Measurements from ENCODE around the gene FLRT2. TPM values are rescaled to one million over a fixed set of nuclear protein-coding genes. Genes with fewer than 3 reads are reported as not detected.

The FLRT2 gene
- polyA plus RNA-seq, 1 experiment, result 20.8 TPM

- TF ChIP-seq CTCF (IDR thresholded peaks at IDR 0.05; ENCODE audit: low read depth, low read length), result no peak
- no peaks in the 10 kb centered on the region for H3K9me3 ChIP-seq (ENCODE audit: control insufficient read depth, insufficient read depth, low read length)
- H3K4me3 ChIP-seq (ENCODE audit: low read depth, low read length), result no peak overlapping the region
- H3K27ac ChIP-seq (ENCODE audit: low read depth, low read length), result no peak overlapping the region
- DNase-seq (ENCODE audit: low read depth, low spot score), result no peak
- ChIA-PET CTCF (no interaction called here), POLR2A (interaction anchor here (2.1 kb wide), 1 partner anchor 10 kb away, joined by 7 read pairs; no protein-coding TSS in a partner anchor)
- H3K27me3 ChIP-seq (ENCODE audit: control insufficient read depth, insufficient read depth, low read length), result no peaks in the 10 kb centered on the region
These were observed 47.7 kb downstream of the FLRT2 start for GRCh38 chr14:85577543-85578114.

- H3K9me3 ChIP-seq (ENCODE audit: control insufficient read depth, insufficient read depth, low read length), result no peaks in the 10 kb centered on the region
- no peaks in the 10 kb centered on the region for H3K27me3 ChIP-seq (ENCODE audit: control insufficient read depth, insufficient read depth, low read length)
- H3K4me3 ChIP-seq (ENCODE audit: low read depth, low read length), result no peak overlapping the region
- no peak for TF ChIP-seq CTCF (IDR thresholded peaks at IDR 0.05; ENCODE audit: low read depth, low read length)
- no peak for DNase-seq (ENCODE audit: low read depth, low spot score)
- POLR2A ChIA-PET, result no interaction called here
- CTCF ChIA-PET, result no interaction called here
- no peak overlapping the region for H3K27ac ChIP-seq (ENCODE audit: low read depth, low read length)
These were observed 48.4 kb downstream of the FLRT2 start for GRCh38 chr14:85578357-85578756.

- H3K9me3 ChIP-seq (ENCODE audit: control insufficient read depth, insufficient read depth, low read length), result no peaks in the 10 kb centered on the region
- H3K27ac ChIP-seq (ENCODE audit: low read depth, low read length), result no peak overlapping the region
- H3K4me3 ChIP-seq (ENCODE audit: low read depth, low read length), result no peak overlapping the region
- ChIA-PET CTCF (no interaction called here), POLR2A (no interaction called here)
- DNase-seq (ENCODE audit: low read depth, low spot score), result no peak
- H3K27me3 ChIP-seq (ENCODE audit: control insufficient read depth, insufficient read depth, low read length), result no peaks in the 10 kb centered on the region
- TF ChIP-seq CTCF (IDR thresholded peaks at IDR 0.05; ENCODE audit: low read depth, low read length), result no peak
These were observed 49.0 kb downstream of the FLRT2 start for GRCh38 chr14:85578930-85579329.

- ChIA-PET POLR2A (interaction anchor here (0.7 kb wide), 1 partner anchor 162 kb away, joined by 7 read pairs; no protein-coding TSS in a partner anchor), CTCF (no interaction called here)
- DNase-seq (ENCODE audit: low read depth, low spot score), result no peak
- Histone ChIP-seq H3K9me3 (ENCODE audit: control insufficient read depth, insufficient read depth, low read length) (no peaks in the 10 kb centered on the region), H3K27me3 (ENCODE audit: control insufficient read depth, insufficient read depth, low read length) (no peaks in the 10 kb centered on the region), H3K4me3 (ENCODE audit: low read depth, low read length) (no peak overlapping the region), H3K27ac (ENCODE audit: low read depth, low read length) (no peak overlapping the region)
- no peak for TF ChIP-seq CTCF (IDR thresholded peaks at IDR 0.05; ENCODE audit: low read depth, low read length)
These were observed 50.0 kb downstream of the FLRT2 start for GRCh38 chr14:85579942-85580341.

GRCh38 chr14:85580536-85581140, 50.7 kb downstream of the FLRT2 start:
- H3K27ac ChIP-seq (ENCODE audit: low read depth, low read length), result no peak overlapping the region
- no peak for DNase-seq (ENCODE audit: low read depth, low spot score)
- no peaks in the 10 kb centered on the region for H3K27me3 ChIP-seq (ENCODE audit: control insufficient read depth, insufficient read depth, low read length)
- POLR2A ChIA-PET, result interaction anchor here (0.7 kb wide), 1 partner anchor 163 kb away, joined by 7 read pairs; no protein-coding TSS in a partner anchor
- CTCF ChIA-PET, result no interaction called here
- H3K9me3 ChIP-seq (ENCODE audit: control insufficient read depth, insufficient read depth, low read length), result no peaks in the 10 kb centered on the region
- TF ChIP-seq CTCF (IDR thresholded peaks at IDR 0.05; ENCODE audit: low read depth, low read length), result no peak
- no peak overlapping the region for H3K4me3 ChIP-seq (ENCODE audit: low read depth, low read length)
